Measurements from ENCODE around the gene VPS37B.

VPS37B gene

GRCh38 chr12:122837306-122838265 lies 58.3 kb downstream of the VPS37B start:
- Histone ChIP-seq H3K79me1 (ENCODE audit: low read length) (peaks cover 12% of the 10 kb centered on the region), H4K91ac (ENCODE audit: low read depth, low read length) (no peak overlapping the region), H2BK12ac (ENCODE audit: low read length) (no peak overlapping the region), H3K79me2 (ENCODE audit: control insufficient read depth, insufficient read depth, low read length, poor library complexity) (peaks cover 2% of the 10 kb centered on the region), H3K23ac (ENCODE audit: low read length) (no peak overlapping the region), H3K27me3 (ENCODE audit: insufficient read depth, low read length) (no peaks in the 10 kb centered on the region), H3K9me3 (ENCODE audit: insufficient read depth, low read depth, low read length) (no peaks in the 10 kb centered on the region), H2BK120ac (ENCODE audit: insufficient read depth, low read length, poor library complexity) (no peak overlapping the region), H3K36me3 (ENCODE audit: control insufficient read depth in 1 of 2, insufficient read depth in 2 of 2, low read length in 2 of 2) (no peaks in the 10 kb centered on the region), H3K4me2 (ENCODE audit: low read length) (no peak overlapping the region), H3K14ac (ENCODE audit: low read length) (no peak overlapping the region), H2BK5ac (ENCODE audit: low read depth, low read length, poor library complexity) (no peak overlapping the region), H2AFZ (ENCODE audit: insufficient read depth, low read length, poor library complexity) (no peak overlapping the region), H3K27ac (ENCODE audit: low read depth, low read length) (no peak overlapping the region), H2AK5ac (ENCODE audit: low read length) (no peak overlapping the region), H3K4ac (ENCODE audit: low read depth, low read length) (no peak overlapping the region), H4K12ac (ENCODE audit: low read depth, low read length) (no peak overlapping the region), H3K4me3 (ENCODE audit: low read depth, low read length) (no peak overlapping the region), H3K18ac (ENCODE audit: low read length) (no peak overlapping the region), H4K8ac (ENCODE audit: low read depth, low read length) (no peak overlapping the region), H3K4me1 (ENCODE audit: control insufficient read depth in 1 of 2, insufficient read depth in 2 of 2, low read length in 2 of 2) (peaks cover 22 to 26% of the 10 kb centered on the region in 2 experiments), H3K9ac (ENCODE audit: low read length) (no peak overlapping the region)
- no CpG with 5 or more reads among the region's 22 CpGs for WGBS (ENCODE audit: extremely low coverage, insufficient coverage, insufficient read length)
- no peak for DNase-seq

- WGBS (ENCODE audit: extremely low coverage, insufficient coverage, insufficient read length), result no CpG with 5 or more reads among the region's 42 CpGs
- Histone ChIP-seq H2AFZ (ENCODE audit: insufficient read depth, low read length, poor library complexity) (no peak overlapping the region), H2BK5ac (ENCODE audit: low read depth, low read length, poor library complexity) (no peak overlapping the region), H2AK5ac (ENCODE audit: low read length) (no peak overlapping the region), H3K4me1 (ENCODE audit: control insufficient read depth in 1 of 2, insufficient read depth in 2 of 2, low read length in 2 of 2) (peaks cover 13 to 16% of the 10 kb centered on the region in 2 experiments), H2BK120ac (ENCODE audit: insufficient read depth, low read length, poor library complexity) (no peak overlapping the region), H2BK12ac (ENCODE audit: low read length) (no peak overlapping the region), H4K12ac (ENCODE audit: low read depth, low read length) (no peak overlapping the region), H3K4me3 (ENCODE audit: low read depth, low read length) (peak overlapping the region; percentile 78), H4K91ac (ENCODE audit: low read depth, low read length) (no peak overlapping the region), H3K27me3 (ENCODE audit: insufficient read depth, low read length) (no peaks in the 10 kb centered on the region), H3K4me2 (ENCODE audit: low read length) (peak overlapping the region; percentile 84), H3K23ac (ENCODE audit: low read length) (no peak overlapping the region), H3K79me2 (ENCODE audit: control insufficient read depth, insufficient read depth, low read length, poor library complexity) (peaks cover 2% of the 10 kb centered on the region), H3K14ac (ENCODE audit: low read length) (no peak overlapping the region), H3K9me3 (ENCODE audit: insufficient read depth, low read depth, low read length) (no peaks in the 10 kb centered on the region), H3K18ac (ENCODE audit: low read length) (no peak overlapping the region), H3K4ac (ENCODE audit: low read depth, low read length) (no peak overlapping the region), H3K9ac (ENCODE audit: low read length) (peak overlapping the region; percentile 31), H3K79me1 (ENCODE audit: low read length) (peaks cover 8% of the 10 kb centered on the region), H3K36me3 (ENCODE audit: control insufficient read depth in 1 of 2, insufficient read depth in 2 of 2, low read length in 2 of 2) (no peaks in the 10 kb centered on the region), H4K8ac (ENCODE audit: low read depth, low read length) (peak overlapping the region; percentile 12), H3K27ac (ENCODE audit: low read depth, low read length) (no peak overlapping the region)
- DNase-seq, result peak in 1 of 2 donors; percentile 37
These were observed 59.6 kb downstream of the VPS37B start for GRCh38 chr12:122836027-122836921.

GRCh38 chr12:122835750-122836026 lies 60.2 kb downstream of the VPS37B start:
- H3K9ac ChIP-seq (ENCODE audit: low read length), result no peak overlapping the region
- peak overlapping the region; percentile 78 for H3K4me3 ChIP-seq (ENCODE audit: low read depth, low read length)
- DNase-seq, result no peak
- no peak overlapping the region for H2BK12ac ChIP-seq (ENCODE audit: low read length)
- H3K79me2 ChIP-seq (ENCODE audit: control insufficient read depth, insufficient read depth, low read length, poor library complexity), result peaks cover 2% of the 10 kb centered on the region
- no peaks in the 10 kb centered on the region for H3K36me3 ChIP-seq (ENCODE audit: control insufficient read depth in 1 of 2, insufficient read depth in 2 of 2, low read length in 2 of 2)
- H3K4me1 ChIP-seq (ENCODE audit: control insufficient read depth in 1 of 2, insufficient read depth in 2 of 2, low read length in 2 of 2), result peaks cover 7 to 11% of the 10 kb centered on the region in 2 experiments
- H2BK5ac ChIP-seq (ENCODE audit: low read depth, low read length, poor library complexity), result no peak overlapping the region
- H3K27me3 ChIP-seq (ENCODE audit: insufficient read depth, low read length), result no peaks in the 10 kb centered on the region
- H2BK120ac ChIP-seq (ENCODE audit: insufficient read depth, low read length, poor library complexity), result no peak overlapping the region
- no peak overlapping the region for H3K14ac ChIP-seq (ENCODE audit: low read length)
- H3K23ac ChIP-seq (ENCODE audit: low read length), result no peak overlapping the region
- no CpG with 5 or more reads among the region's 43 CpGs for WGBS (ENCODE audit: extremely low coverage, insufficient coverage, insufficient read length)
- no peak overlapping the region for H2AFZ ChIP-seq (ENCODE audit: insufficient read depth, low read length, poor library complexity)
- peak overlapping the region; percentile 84 for H3K4me2 ChIP-seq (ENCODE audit: low read length)
- no peak overlapping the region for H4K91ac ChIP-seq (ENCODE audit: low read depth, low read length)
- H3K79me1 ChIP-seq (ENCODE audit: low read length), result peaks cover 8% of the 10 kb centered on the region
- no peak overlapping the region for H2AK5ac ChIP-seq (ENCODE audit: low read length)
- H4K8ac ChIP-seq (ENCODE audit: low read depth, low read length), result peak overlapping the region; percentile 12
- H4K12ac ChIP-seq (ENCODE audit: low read depth, low read length), result no peak overlapping the region
- H3K18ac ChIP-seq (ENCODE audit: low read length), result no peak overlapping the region
- no peak overlapping the region for H3K27ac ChIP-seq (ENCODE audit: low read depth, low read length)
- no peaks in the 10 kb centered on the region for H3K9me3 ChIP-seq (ENCODE audit: insufficient read depth, low read depth, low read length)
- H3K4ac ChIP-seq (ENCODE audit: low read depth, low read length), result no peak overlapping the region

GRCh38 chr12:122834921-122835749 lies 60.8 kb downstream of the VPS37B start, which contains the start of gene HIP1R:
Gene HIP1R, plus strand, starts transcription at chr12:122835457. Its CDS starts 94 bp downstream, at chr12:122835551.
- Histone ChIP-seq H3K79me2 (ENCODE audit: control insufficient read depth, insufficient read depth, low read length, poor library complexity) (peaks cover 2% of the 10 kb centered on the region), H2BK120ac (ENCODE audit: insufficient read depth, low read length, poor library complexity) (no peak within 1 kb of the TSS), H3K9ac (ENCODE audit: low read length) (peak within 1 kb of the TSS; percentile 31), H3K9me3 (ENCODE audit: insufficient read depth, low read depth, low read length) (no peaks in the 10 kb centered on the region), H4K91ac (ENCODE audit: low read depth, low read length) (peak within 1 kb of the TSS; percentile 70), H3K27me3 (ENCODE audit: insufficient read depth, low read length) (no peaks in the 10 kb centered on the region), H3K36me3 (ENCODE audit: control insufficient read depth in 1 of 2, insufficient read depth in 2 of 2, low read length in 2 of 2) (no peaks in the 10 kb centered on the region), H2BK12ac (ENCODE audit: low read length) (no peak within 1 kb of the TSS), H2AK5ac (ENCODE audit: low read length) (no peak within 1 kb of the TSS), H2AFZ (ENCODE audit: insufficient read depth, low read length, poor library complexity) (peak within 1 kb of the TSS; percentile 82), H3K4ac (ENCODE audit: low read depth, low read length) (no peak within 1 kb of the TSS), H3K27ac (ENCODE audit: low read depth, low read length) (no peak within 1 kb of the TSS), H3K23ac (ENCODE audit: low read length) (no peak within 1 kb of the TSS), H4K8ac (ENCODE audit: low read depth, low read length) (peak within 1 kb of the TSS; percentile 93), H3K4me3 (ENCODE audit: low read depth, low read length) (peak within 1 kb of the TSS; percentile 78), H3K4me2 (ENCODE audit: low read length) (peak within 1 kb of the TSS; percentile 84), H4K12ac (ENCODE audit: low read depth, low read length) (no peak within 1 kb of the TSS), H3K18ac (ENCODE audit: low read length) (peak within 1 kb of the TSS; percentile 91), H3K14ac (ENCODE audit: low read length) (no peak within 1 kb of the TSS), H3K4me1 (ENCODE audit: control insufficient read depth in 1 of 2, insufficient read depth in 2 of 2, low read length in 2 of 2) (peaks cover 4 to 8% of the 10 kb centered on the region in 2 experiments), H3K79me1 (ENCODE audit: low read length) (peaks cover 5% of the 10 kb centered on the region), H2BK5ac (ENCODE audit: low read depth, low read length, poor library complexity) (no peak within 1 kb of the TSS)
- peak; percentile 72 to 80 for DNase-seq
- no CpG with 5 or more reads among the region's 85 CpGs for WGBS (ENCODE audit: extremely low coverage, insufficient coverage, insufficient read length)
